K562 (cell line): ENCODE results near the gene COX20. TPM values are rescaled to one million over a fixed set of nuclear protein-coding genes. Genes with fewer than 3 reads are reported as not detected.

ENCODE experiments used
- ARNT ChIP-seq, 2 experiments: fragments of 450-650 bp; IDR thresholded peaks; 2 replicates each; pipeline ENCODE4 v1.6.1; 2016; ENCODE audit warnings: mild to moderate bottlenecking in 1 of 2
- ELF4 ChIP-seq: fragments of 450-650 bp; formaldehyde crosslinking; IDR thresholded peaks from 2 replicates; pipeline ENCODE4 v1.4.0; 2022; ENCODE audit warnings: missing genetic modification characterization
- FOXM1 ChIP-seq, 2 experiments: fragments of 450-650 bp in 1 of 2; sonication (generic) in 1 of 2; formaldehyde crosslinking in 1 of 2; IDR thresholded peaks; 2 replicates each; pipeline versions ENCODE4 v1.6.1 to v1.9.0; 2017 to 2022; ENCODE audit warnings: low read depth in 2 of 2, mild to moderate bottlenecking in 2 of 2, missing genetic modification reagents in 1 of 2, moderate library complexity in 1 of 2
- MGA ChIP-seq: fragments of 450-650 bp; IDR thresholded peaks from 2 replicates; pipeline ENCODE4 v1.6.1; 2016; ENCODE audit warnings: mild to moderate bottlenecking, moderate library complexity
- PBX2 ChIP-seq, 2 experiments: IDR thresholded peaks in 1 of 2; conservative IDR thresholded peaks in 1 of 2; 2 replicates each; pipeline ENCODE4 v1.6.1; 2016; ENCODE audit warnings: low read depth in 2 of 2, mild to moderate bottlenecking in 1 of 2, missing compliant biosample characterization in 1 of 2, missing genetic modification characterization in 1 of 2, moderate library complexity in 1 of 2
- TRIM24 ChIP-seq, 2 experiments: fragments of 450-650 bp; IDR thresholded peaks; 2 replicates each; pipeline ENCODE4 v1.6.1; 2016
- ZFP30 ChIP-seq: fragments of 250-450 bp; sonication (Bioruptor Pico); IDR thresholded peaks from 2 replicates; pipeline ENCODE4 v1.8.0; 2022; ENCODE audit warnings: moderate library complexity, mild to moderate bottlenecking, inconsistent platforms, borderline replicate concordance
- ZNF398 ChIP-seq: fragments of 250-450 bp; sonication (Bioruptor Pico); IDR thresholded peaks from 2 replicates; pipeline ENCODE4 v1.8.0; 2021; ENCODE audit warnings: moderate library complexity, mild to moderate bottlenecking, inconsistent platforms
- ZNF764 ChIP-seq: fragments of 250-450 bp; sonication (Bioruptor Pico); IDR thresholded peaks from 2 replicates; pipeline ENCODE4 v1.4.0; 2020; ENCODE audit warnings: low read depth, mild to moderate bottlenecking, moderate library complexity
- polyA plus RNA-seq, 8 experiments: library from polyadenylated mRNA; depleted of rRNA in 4 of 8; stranded (reverse) in 5 of 8; unstranded in 3 of 8; fragments of >200 nt; fragmentation: Nextera tagmentation in 2 of 8; fragmentation: Illumina TruSeq in 1 of 8; extraction: Ambion mirVana in 2 of 8; extraction: Trizol in 1 of 8; gene quantifications; 2 replicates each; pipeline versions ENCODE4 v1.2.1 to v1.2.3, GENCODE V29; 2011 to 2014; ENCODE audit warnings: inconsistent platforms in 1 of 8, missing spikeins in 1 of 8
- total RNA-seq, 7 experiments: library from RNA; depleted of rRNA in 6 of 7; stranded (reverse); fragments of >200 nt in 6 of 7; fragmentation: Illumina TruSeq in 2 of 7; extraction: Trizol in 2 of 7; gene quantifications; 2 replicates each; pipeline versions ENCODE4 v1.2.1 to v1.2.3, GENCODE V29; 2011 to 2021; ENCODE audit warnings: low replicate concordance in 1 of 7

Gene COX20
- total and polyA plus RNA-seq, 9 of the 15 experiments (the other 6 are each of a cell fraction or from before 2014, with no cell fraction given), result 41.5 to 192 (median 84.3) TPM

- peak; percentile 98 for TF ChIP-seq MGA
- TF ChIP-seq ARNT (IDR thresholded peaks at IDR 0.05), result peak in 1 of 2 experiments; percentile 24; a peak in 2 of 4 replicates
- TF ChIP-seq ELF4 (CRISPR knock-in tag), result no peak
- TF ChIP-seq FOXM1 (IDR thresholded peaks at IDR 0.05; ENCODE audit: low read depth), result peak; percentile 8; the same call in 1 of the 2 replicates
- peak; percentile 59 for TF ChIP-seq FOXM1 (CRISPR knock-in tag; IDR thresholded peaks at IDR 0.05; ENCODE audit: low read depth)
- TF ChIP-seq TRIM24 (IDR thresholded peaks at IDR 0.05), result peak in 1 of 2 experiments; percentile 9; a peak in 1 of 4 replicates
- no peak for TF ChIP-seq ZFP30 (CRISPR knock-in tag)
- no peak for TF ChIP-seq ZNF764 (CRISPR knock-in tag)
- TF ChIP-seq ZNF398 (CRISPR knock-in tag), result no peak
- no peak for TF ChIP-seq PBX2 (CRISPR knock-in tag; IDR thresholded peaks at IDR 0.05; ENCODE audit: low read depth)
- 0 out of 2 replicates have a peak, but pooled peaks have one; percentile 18 for TF ChIP-seq PBX2 (tag; conservative IDR thresholded peaks at IDR 0.05; ENCODE audit: low read depth)
Measured at GRCh38 chr1:244834543-244835275, 749 bp upstream of the COX20 start (continued).
